HEK293T (cell line): ENCODE measurements around the gene L3MBTL4.

ENCODE experiments used
- FOXK2 ChIP-seq: fragments of 450-650 bp; IDR thresholded peaks from 2 replicates; pipeline ENCODE4 v1.6.1; 2016; ENCODE audit warnings: mild to moderate bottlenecking
- PKNOX1 ChIP-seq: fragments of 450-650 bp; IDR thresholded peaks from 2 replicates; pipeline ENCODE4 v1.6.1; 2016
- TARDBP ChIP-seq: fragments of 450-650 bp; IDR thresholded peaks from 2 replicates; pipeline ENCODE4 v1.6.1; 2016

GRCh38 chr18:5979176-5979888 is 435.4 kb downstream of the L3MBTL4 start:
- TF ChIP-seq PKNOX1, result no peak
- no peak for TF ChIP-seq FOXK2
- TF ChIP-seq TARDBP, result no peak
